IPS-15b (cell line): ENCODE measurements around the gene ELOVL6.
"Not testable (repeated sequence)": the region's sequence is repeated elsewhere in the genome, so short reads cannot be mapped to it uniquely, and the experiment has no call there.

Experiments
- H3K27me3 ChIP-seq: one replicate; pipeline ENCODE4 v1.6.1; 2013; ENCODE audit warnings: low read length; ENCODE audit not compliant: control insufficient read depth, insufficient read depth
- H3K36me3 ChIP-seq: one replicate; pipeline ENCODE4 v1.6.1; 2013; ENCODE audit warnings: low read length; ENCODE audit not compliant: control insufficient read depth, insufficient read depth
- H3K4me1 ChIP-seq: one replicate; pipeline ENCODE4 v1.6.1; 2013; ENCODE audit warnings: mild to moderate bottlenecking, low read length; ENCODE audit not compliant: control insufficient read depth, insufficient read depth
- H3K4me3 ChIP-seq: one replicate; pipeline ENCODE4 v1.5.1; 2013; ENCODE audit warnings: low read depth, low read length
- H3K9ac ChIP-seq: one replicate; pipeline ENCODE4 v1.6.1; 2013; ENCODE audit warnings: low read depth, mild to moderate bottlenecking, low read length
- H3K9me3 ChIP-seq: one replicate; pipeline ENCODE4 v1.6.1; 2013; ENCODE audit warnings: mild to moderate bottlenecking, low read length; ENCODE audit not compliant: control insufficient read depth, insufficient read depth

The ELOVL6 gene, protein sequence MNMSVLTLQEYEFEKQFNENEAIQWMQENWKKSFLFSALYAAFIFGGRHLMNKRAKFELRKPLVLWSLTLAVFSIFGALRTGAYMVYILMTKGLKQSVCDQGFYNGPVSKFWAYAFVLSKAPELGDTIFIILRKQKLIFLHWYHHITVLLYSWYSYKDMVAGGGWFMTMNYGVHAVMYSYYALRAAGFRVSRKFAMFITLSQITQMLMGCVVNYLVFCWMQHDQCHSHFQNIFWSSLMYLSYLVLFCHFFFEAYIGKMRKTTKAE

DNA sequence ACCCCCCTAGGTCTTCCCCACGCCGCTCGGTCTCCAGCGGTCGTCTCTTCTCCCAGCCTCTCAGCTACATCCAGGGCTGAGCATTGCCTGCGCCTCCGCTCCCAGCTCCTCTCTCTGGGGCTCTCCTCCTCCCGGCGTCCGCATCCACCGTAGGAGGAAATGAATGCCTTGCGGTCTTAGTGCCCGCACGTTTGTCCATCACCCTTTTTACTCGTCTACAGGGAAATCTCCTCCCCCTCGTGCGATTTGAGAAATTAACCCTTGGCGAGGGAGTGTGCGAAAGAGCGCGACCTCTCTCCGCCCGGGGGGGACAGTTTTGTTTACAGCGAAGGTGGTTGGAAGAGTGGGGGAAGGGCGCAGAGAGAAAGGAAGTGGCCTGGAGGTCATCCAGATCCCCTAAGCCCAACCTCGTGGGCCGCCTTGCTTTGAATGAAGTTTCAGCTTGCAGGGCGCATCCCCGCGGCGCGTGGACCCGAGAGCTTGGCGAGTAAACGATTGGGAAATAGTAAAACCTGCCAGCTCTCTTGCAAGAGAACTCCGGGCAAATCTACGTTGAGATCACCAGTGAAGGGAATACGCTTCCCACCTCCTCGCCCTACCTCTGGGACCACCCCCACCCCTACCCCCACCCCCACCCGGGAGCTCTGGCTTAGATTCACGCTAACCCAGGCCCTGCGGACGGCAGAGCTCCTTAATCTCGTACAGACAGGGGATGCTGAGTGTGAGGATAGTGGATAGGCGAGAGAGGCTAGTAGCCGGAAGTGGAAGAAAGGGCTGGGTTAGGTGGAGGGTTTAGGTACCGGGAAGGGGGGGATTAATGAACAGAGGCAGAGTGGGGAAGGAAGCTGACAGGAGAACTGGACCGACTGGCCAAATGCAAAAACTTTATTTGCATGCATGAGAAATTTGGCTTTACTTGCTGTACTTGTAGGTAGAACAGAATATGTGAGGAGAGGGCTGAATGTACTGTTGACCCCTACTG is at the start of gene ELOVL6:
ELOVL6 (minus strand) TSS at position 181 of the 982 bp plus-strand sequence. CDS start 280 bp downstream, outside the sequence.
- Histone ChIP-seq H3K9ac (peak within 1 kb of the TSS; percentile 87), H3K27me3 (no peaks in the 10 kb centered on the region), H3K36me3 (no peaks in the 10 kb centered on the region), H3K4me1 (peaks cover 14% of the 10 kb centered on the region), H3K9me3 (no peaks in the 10 kb centered on the region), H3K4me3 (peak within 1 kb of the TSS; percentile 96)

DNA sequence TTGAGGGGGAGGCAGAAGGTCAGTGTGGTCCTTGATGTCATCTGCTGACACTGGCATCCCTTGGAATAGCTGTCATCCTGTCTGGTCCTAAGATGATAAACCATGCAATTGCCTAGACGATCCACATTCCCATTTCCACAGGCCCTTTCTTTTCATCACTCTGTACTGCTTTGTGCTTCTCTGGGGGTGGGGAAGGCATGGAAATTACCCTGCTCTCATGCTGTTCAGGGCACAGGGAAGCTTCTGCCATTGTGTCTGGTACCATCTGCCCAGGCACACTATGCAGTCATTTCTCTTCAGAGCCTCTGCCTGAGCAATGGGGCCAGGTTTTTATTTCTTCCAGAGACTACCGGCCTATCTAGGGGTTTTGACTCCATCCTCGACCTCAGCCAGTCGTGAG is 49.7 kb upstream of the ELOVL6 start:
- Histone ChIP-seq H3K36me3 (no peaks in the 10 kb centered on the region), H3K9me3 (no peaks in the 10 kb centered on the region), H3K9ac (no peak overlapping the region), H3K4me3 (no peak overlapping the region), H3K27me3 (no peaks in the 10 kb centered on the region), H3K4me1 (peaks cover 9% of the 10 kb centered on the region)

DNA sequence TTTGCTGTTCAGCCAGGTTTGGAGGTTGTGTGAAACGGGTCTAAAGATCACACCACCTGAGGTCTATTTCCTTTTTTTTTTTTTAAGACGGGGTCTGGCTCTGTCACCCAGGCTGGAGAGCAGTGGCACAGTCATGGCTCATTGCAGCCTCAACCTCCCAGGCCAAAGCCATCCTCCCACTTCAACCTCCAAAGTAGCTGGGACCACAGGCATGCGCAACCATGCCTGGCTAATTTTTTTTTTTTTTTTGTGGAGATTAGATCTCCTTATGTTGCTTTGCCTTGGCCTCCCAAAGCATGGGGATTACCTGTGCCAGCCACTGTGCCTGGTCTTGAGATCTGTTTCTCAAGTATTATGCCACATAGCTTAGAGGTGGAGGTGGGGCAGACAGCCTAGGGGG is 49.2 kb upstream of the ELOVL6 start:
- Histone ChIP-seq H3K9me3 (no peaks in the 10 kb centered on the region), H3K36me3 (no peaks in the 10 kb centered on the region), H3K4me1 (peaks cover 9% of the 10 kb centered on the region), H3K9ac (no peak overlapping the region), H3K4me3 (no peak overlapping the region), H3K27me3 (no peaks in the 10 kb centered on the region)

DNA sequence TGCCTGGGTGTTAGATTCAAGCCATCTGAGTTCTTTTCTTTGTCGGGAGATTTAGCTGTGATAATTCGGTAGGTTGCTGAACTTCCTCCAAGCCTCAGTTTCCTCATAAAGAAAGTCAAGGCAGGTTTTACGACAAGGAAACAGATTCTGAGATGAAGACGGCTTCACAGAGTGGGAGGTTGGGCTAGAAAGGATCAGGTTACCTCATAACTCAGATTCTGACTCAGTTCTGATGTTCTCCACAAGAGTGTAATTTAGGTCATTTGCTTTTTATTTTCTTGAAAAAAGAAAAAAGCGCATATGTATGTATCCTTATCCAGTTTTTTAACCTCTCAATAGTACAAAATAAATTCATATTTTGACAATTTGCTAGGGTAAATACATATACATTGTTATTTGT is 47.2 kb upstream of the ELOVL6 start:
- Histone ChIP-seq H3K9ac (no peak overlapping the region), H3K27me3 (no peaks in the 10 kb centered on the region), H3K9me3 (no peaks in the 10 kb centered on the region), H3K4me1 (peaks cover 9% of the 10 kb centered on the region), H3K36me3 (no peaks in the 10 kb centered on the region), H3K4me3 (no peak overlapping the region)

DNA sequence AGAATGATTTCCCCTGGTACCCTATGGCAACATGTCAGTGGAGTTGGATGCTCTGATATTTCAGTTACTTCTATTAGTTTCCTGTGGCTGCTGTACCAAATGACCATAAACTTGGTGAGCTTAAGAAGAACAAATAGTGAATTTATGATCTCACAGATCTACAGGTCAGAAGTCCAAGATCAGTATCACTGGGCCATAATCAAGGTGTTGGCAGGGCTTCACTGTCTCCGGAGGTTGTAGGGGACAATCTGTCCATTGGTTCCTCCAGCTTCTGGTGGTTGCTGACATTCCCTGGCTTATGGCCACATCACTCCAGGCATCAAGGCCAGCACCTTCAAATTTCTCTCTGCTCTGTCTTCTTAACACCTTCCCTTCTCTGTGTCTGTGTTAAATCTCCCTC is 37.9 kb upstream of the ELOVL6 start:
- Histone ChIP-seq H3K27me3 (no peaks in the 10 kb centered on the region), H3K4me3 (no peak overlapping the region), H3K36me3 (no peaks in the 10 kb centered on the region), H3K4me1 (no peaks in the 10 kb centered on the region), H3K9ac (no peak overlapping the region), H3K9me3 (no peaks in the 10 kb centered on the region)

DNA sequence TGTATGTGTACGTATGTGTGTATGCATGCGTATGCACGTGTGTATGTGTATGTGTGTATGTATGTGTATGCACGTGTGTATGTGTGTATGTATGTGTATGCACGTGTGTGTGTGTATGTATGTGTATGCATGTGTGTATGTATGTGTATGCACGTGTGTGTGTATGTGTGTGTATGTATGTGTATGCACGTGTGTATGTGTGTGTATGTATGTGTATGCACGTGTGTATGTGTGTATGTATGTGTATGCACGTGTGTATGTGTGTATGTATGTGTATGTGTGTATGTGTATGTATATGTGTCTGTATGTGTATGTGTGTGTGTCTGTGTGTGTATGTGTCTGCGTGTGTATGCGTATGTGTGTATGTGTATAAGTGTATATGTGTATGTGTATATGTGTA is 35.2 kb upstream of the ELOVL6 start:
- not testable (repeated sequence) for H3K27me3 ChIP-seq, H3K9me3 ChIP-seq, H3K4me1 ChIP-seq, H3K9ac ChIP-seq, H3K4me3 ChIP-seq, H3K36me3 ChIP-seq

DNA sequence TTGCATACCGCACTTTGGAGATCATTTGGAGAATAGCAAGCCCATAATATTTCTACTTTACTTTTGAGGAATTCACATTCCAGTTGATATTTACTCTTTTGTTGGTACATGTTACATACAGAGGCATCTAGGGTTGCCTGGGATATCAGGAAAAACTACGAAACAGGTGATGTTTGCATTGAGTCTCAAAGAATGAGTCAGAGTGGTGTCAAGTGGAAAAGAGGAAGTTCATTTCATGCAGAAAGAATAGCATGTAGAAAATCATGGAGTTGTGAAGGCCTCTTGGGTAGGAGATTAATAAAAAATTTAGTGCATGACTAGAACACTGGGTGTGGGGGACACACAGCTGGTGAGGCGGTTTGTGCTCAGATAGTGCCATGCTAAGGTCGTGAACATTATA is 33.5 kb upstream of the ELOVL6 start:
- Histone ChIP-seq H3K4me1 (no peaks in the 10 kb centered on the region), H3K27me3 (no peaks in the 10 kb centered on the region), H3K4me3 (no peak overlapping the region), H3K9ac (no peak overlapping the region), H3K36me3 (no peaks in the 10 kb centered on the region), H3K9me3 (no peaks in the 10 kb centered on the region)

DNA sequence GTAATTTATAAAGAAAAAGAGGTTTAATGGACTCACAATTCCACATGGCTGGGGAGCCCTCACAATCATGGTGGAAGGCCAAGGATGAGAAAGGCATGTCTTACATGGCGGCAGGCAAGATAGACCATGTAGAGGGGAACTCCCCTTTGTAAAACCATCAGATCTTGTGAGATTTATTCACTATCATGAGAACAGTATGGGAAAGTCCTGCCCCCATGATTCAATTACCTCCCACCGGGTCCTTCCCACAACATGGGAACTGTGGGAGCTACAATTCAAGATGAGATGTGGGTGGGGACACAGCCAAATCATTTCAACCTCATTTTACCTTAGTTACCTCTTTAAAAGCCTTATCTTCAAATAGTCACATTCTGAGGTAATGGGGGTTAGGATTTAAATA is 30.9 kb upstream of the ELOVL6 start:
- Histone ChIP-seq H3K9ac (no peak overlapping the region), H3K9me3 (no peaks in the 10 kb centered on the region), H3K27me3 (no peaks in the 10 kb centered on the region), H3K4me3 (no peak overlapping the region), H3K36me3 (no peaks in the 10 kb centered on the region), H3K4me1 (peaks cover 2% of the 10 kb centered on the region)

DNA sequence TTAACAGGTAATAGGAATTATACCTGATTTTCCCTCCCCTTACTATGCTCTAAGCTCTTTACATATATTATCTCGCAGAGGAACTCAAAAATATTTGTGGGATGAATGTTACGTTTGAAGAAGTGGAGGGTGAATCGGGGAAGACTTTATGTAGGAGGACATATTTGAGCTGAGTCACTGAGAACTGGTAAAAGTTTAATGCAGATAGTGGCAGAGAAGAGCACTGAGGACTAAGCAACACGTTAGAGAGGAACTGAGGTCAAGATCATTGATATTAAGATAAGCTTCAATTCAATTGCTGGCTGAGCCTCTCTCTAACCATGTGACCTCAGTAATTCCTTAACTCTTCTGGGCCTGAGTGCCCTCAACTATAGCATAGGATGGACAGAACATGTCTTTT is 26.4 kb upstream of the ELOVL6 start:
- no peak overlapping the region for H3K9ac ChIP-seq
- no peak overlapping the region for H3K4me3 ChIP-seq
- H3K27me3 ChIP-seq: no peaks in the 10 kb centered on the region
- no peaks in the 10 kb centered on the region for H3K9me3 ChIP-seq
- no peaks in the 10 kb centered on the region for H3K36me3 ChIP-seq
- H3K4me1 ChIP-seq: peaks cover 2% of the 10 kb centered on the region

DNA sequence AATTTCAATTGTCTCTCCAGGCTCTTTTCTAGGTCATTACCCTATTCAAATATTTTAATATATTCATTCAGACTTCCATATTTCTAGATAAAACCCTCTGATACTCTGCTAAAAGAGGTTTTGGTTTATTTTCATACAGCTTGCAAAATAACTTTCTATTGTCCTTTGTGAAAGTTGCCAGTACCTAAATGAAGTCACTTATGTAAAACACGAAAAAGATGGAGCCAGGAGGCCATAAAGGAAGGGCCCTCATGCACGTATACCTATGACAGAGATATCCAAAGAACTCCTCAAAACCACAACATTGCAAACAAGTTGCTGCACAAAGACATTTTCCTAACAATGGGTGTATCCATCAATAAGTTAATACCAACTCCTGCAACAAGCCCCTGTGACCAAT is 25.7 kb upstream of the ELOVL6 start:
- H3K9ac ChIP-seq: no peak overlapping the region
- H3K9me3 ChIP-seq: no peaks in the 10 kb centered on the region
- no peak overlapping the region for H3K4me3 ChIP-seq
- H3K27me3 ChIP-seq: no peaks in the 10 kb centered on the region
- peaks cover 2% of the 10 kb centered on the region for H3K4me1 ChIP-seq
- H3K36me3 ChIP-seq: no peaks in the 10 kb centered on the region

DNA sequence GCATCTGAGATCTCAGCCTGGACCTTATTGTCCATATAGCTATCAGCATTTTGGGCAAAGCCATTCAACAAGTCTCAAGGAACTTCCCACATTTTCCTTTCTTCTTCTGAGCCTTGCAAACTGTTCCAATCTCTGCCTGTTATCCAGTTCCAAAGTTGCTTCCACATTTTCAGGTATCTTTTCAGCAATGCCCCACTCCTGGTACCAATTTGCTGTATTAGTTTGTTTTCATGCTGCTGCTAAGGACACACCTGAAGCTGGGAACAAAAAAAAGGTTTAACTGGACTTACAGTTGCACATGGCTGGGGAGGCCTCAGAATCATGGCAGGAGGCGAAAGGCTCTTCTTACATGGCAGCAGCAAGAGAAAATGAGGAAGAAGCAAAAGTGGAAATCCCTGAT is 20.5 kb upstream of the ELOVL6 start:
- not testable (repeated sequence) for H3K4me1 ChIP-seq, H3K27me3 ChIP-seq, H3K9me3 ChIP-seq, H3K36me3 ChIP-seq, H3K4me3 ChIP-seq, H3K9ac ChIP-seq

DNA sequence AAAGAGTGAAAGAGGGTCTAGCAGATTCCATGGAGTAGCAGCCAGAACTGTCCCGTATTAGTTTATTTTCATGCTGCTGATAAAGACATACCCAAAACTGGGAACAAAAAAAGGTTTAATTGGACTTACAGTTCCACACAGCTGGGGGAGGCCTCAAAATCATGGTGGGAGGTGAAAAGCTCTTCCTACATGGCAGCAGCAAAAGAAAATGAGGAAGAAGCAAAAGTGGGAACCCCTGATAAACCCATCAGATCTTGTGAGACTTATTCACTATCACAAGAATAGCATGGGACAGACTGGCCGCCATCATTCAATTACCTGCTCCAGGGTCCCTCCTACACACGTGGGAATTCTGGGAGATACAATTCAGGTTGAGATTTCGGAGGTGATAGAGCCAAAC is 18.8 kb upstream of the ELOVL6 start:
- not testable (repeated sequence) for H3K9me3 ChIP-seq, H3K9ac ChIP-seq, H3K36me3 ChIP-seq, H3K27me3 ChIP-seq, H3K4me1 ChIP-seq, H3K4me3 ChIP-seq
